WTC11 (cell line): ENCODE data around the gene SLIT3. TPM values are rescaled to one million over a fixed set of nuclear protein-coding genes. Genes with fewer than 3 reads are reported as not detected.

ENCODE experiments used
- ATAC-seq: fragments of 200-7000 bp; cut with Tn5 transposase; 2 replicates; pipeline ENCODE4 v1.10.0; 2021; ENCODE audit warnings: mild to moderate bottlenecking, moderate library complexity
- CTCF ChIA-PET: fragments of 300-600 bp; sonication (Branson Sonifier 250); formaldehyde crosslinking; loops from one replicate; lab custom pipeline; 2021; ENCODE audit warnings: antibody characterized with exemption; lab: Charles Lee
- POLR2A ChIA-PET: fragments of 350-600 bp; sonication (Branson Sonifier 250); formaldehyde crosslinking; loops from one replicate; lab custom pipeline; 2021; ENCODE audit warnings: antibody characterized with exemption; lab: Charles Lee
- DNase-seq: peaks from one replicate; pipeline ENCODE4 v3.0.0; 2021; ENCODE audit warnings: low spot score
- H3K27ac Mint-ChIP-seq: 2 replicates; pipeline ENCODE4 v1.8.0; 2021; ENCODE audit warnings: mixed read lengths
- H3K27me3 Mint-ChIP-seq: 2 replicates; pipeline ENCODE4 v1.8.0; 2021; ENCODE audit warnings: low read depth, mild to moderate bottlenecking, moderate library complexity, mixed read lengths
- H3K36me3 Mint-ChIP-seq: 2 replicates; pipeline ENCODE4 v1.8.0; 2021; ENCODE audit warnings: mixed read lengths
- H3K4me1 Mint-ChIP-seq: 2 replicates; pipeline ENCODE4 v1.8.0; 2022; ENCODE audit warnings: mixed read lengths
- H3K4me3 Mint-ChIP-seq: 2 replicates; pipeline ENCODE4 v1.8.0; 2021; ENCODE audit warnings: mild to moderate bottlenecking, moderate library complexity, mixed read lengths
- H3K9me3 Mint-ChIP-seq: 2 replicates; pipeline ENCODE4 v1.8.0; 2021; ENCODE audit warnings: mixed read lengths
- ATF1 ChIP-seq: sonication (generic); formaldehyde crosslinking; IDR thresholded peaks from 2 replicates; pipeline ENCODE4 v1.8.1; 2023; ENCODE audit warnings: mild to moderate bottlenecking, moderate library complexity, missing genetic modification reagents
- CREM ChIP-seq: sonication (generic); formaldehyde crosslinking; IDR thresholded peaks from 2 replicates; pipeline ENCODE4 v1.8.1; 2022; ENCODE audit warnings: mild to moderate bottlenecking, missing genetic modification reagents, moderate library complexity
- ESRRA ChIP-seq: sonication (generic); formaldehyde crosslinking; IDR thresholded peaks from 2 replicates; pipeline ENCODE4 v1.8.1; 2022; ENCODE audit warnings: mild to moderate bottlenecking, missing genetic modification reagents, borderline replicate concordance
- HMGA2 ChIP-seq: fragments of 250-450 bp; sonication (Bioruptor Pico); IDR thresholded peaks from 2 replicates; pipeline ENCODE4 v1.4.0; 2021; ENCODE audit warnings: mild to moderate bottlenecking, moderate library complexity
- NFATC4 ChIP-seq: fragments of 250-450 bp; sonication (Bioruptor Pico); IDR thresholded peaks from 2 replicates; pipeline ENCODE4 v1.9.0; 2021; ENCODE audit warnings: mild to moderate bottlenecking
- NFYB ChIP-seq: sonication (generic); formaldehyde crosslinking; conservative IDR thresholded peaks from 2 replicates; pipeline ENCODE4 v1.8.0; 2022; ENCODE audit warnings: low read depth, missing genetic modification reagents
- NR1H2 ChIP-seq: sonication (generic); formaldehyde crosslinking; IDR thresholded peaks from 2 replicates; pipeline ENCODE4 v1.9.0; 2021; ENCODE audit warnings: mild to moderate bottlenecking, moderate library complexity, missing genetic modification reagents
- NR3C1 ChIP-seq: sonication (generic); formaldehyde crosslinking; conservative IDR thresholded peaks from 2 replicates; pipeline ENCODE4 v1.8.1; 2023; ENCODE audit warnings: low read depth, mild to moderate bottlenecking, missing genetic modification reagents
- ZBTB21 ChIP-seq: sonication (generic); formaldehyde crosslinking; IDR thresholded peaks from 2 replicates; pipeline ENCODE4 v1.8.1; 2023; ENCODE audit warnings: mild to moderate bottlenecking, missing genetic modification reagents, borderline replicate concordance
- ZNF423 ChIP-seq: fragments of 250-450 bp; sonication (Bioruptor Pico); IDR thresholded peaks from 2 replicates; pipeline ENCODE4 v2.1.2; 2022; ENCODE audit warnings: mild to moderate bottlenecking, moderate library complexity
- total RNA-seq: library from RNA; stranded (reverse); gene quantifications from 3 replicates; pipeline ENCODE4 v1.2.3, GENCODE V29; 2021
- TF ChIP-seq, protein P1 (sequence below): fragments of 250-450 bp; sonication (Bioruptor Pico); conservative IDR thresholded peaks from 2 replicates; pipeline ENCODE4 v1.9.0; 2021; ENCODE audit warnings: mild to moderate bottlenecking
- TF ChIP-seq, protein P2 (sequence below): sonication (generic); formaldehyde crosslinking; IDR thresholded peaks from 2 replicates; pipeline ENCODE4 v1.8.1; 2023; ENCODE audit warnings: mild to moderate bottlenecking, missing genetic modification reagents, moderate library complexity
- TF ChIP-seq, protein P3 (sequence below): sonication (generic); formaldehyde crosslinking; conservative IDR thresholded peaks from 2 replicates; pipeline ENCODE4 v1.8.1; 2023; ENCODE audit warnings: mild to moderate bottlenecking, low read depth, missing genetic modification reagents, moderate library complexity
- TF ChIP-seq, protein P4 (sequence below): sonication (generic); formaldehyde crosslinking; IDR thresholded peaks from 2 replicates; pipeline ENCODE4 v1.8.1; 2023; ENCODE audit warnings: mild to moderate bottlenecking, moderate library complexity, missing genetic modification reagents
- TF ChIP-seq, protein P5 (sequence below): sonication (generic); formaldehyde crosslinking; IDR thresholded peaks from 2 replicates; pipeline ENCODE4 v1.8.1; 2023; ENCODE audit warnings: mild to moderate bottlenecking, missing genetic modification reagents, moderate library complexity

The SLIT3 gene
- total RNA-seq, 1 experiment from 2014 or later = 1.9 TPM

DNA sequence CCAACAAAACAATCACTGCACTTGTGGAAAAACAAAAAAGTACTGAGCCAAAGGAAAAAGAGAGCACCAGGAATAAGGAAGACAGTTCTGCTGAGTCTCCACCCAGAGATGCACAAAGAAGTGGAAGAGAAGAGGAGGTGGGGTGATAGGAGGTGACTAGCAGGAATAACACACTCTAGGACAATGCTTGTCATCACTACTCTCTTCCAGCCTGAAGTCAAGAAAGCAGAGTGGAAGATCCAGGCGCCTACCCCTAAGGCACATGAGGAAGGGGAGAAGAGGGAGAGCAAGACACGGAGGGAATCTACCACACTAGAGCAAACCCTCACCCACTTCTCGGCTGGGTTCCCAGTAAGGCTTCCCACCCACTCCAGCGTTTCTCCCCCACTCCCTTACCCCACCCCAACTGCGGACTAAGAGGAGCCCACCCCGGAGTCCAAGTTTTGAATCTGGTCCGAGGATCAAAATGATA lies 1.7 kb downstream of the SLIT3 start:
- DNase-seq = no peak
- no peaks in the 10 kb centered on the region for H3K36me3 Mint-ChIP-seq
- ATAC-seq = no peak
- ChIA-PET POLR2A (no interaction called here), CTCF (interaction anchor here (0.9 to 4.1 kb wide), 3 partner anchors 10 to 311 kb away, joined by 3 to 28 read pairs (median 6); no protein-coding TSS in a partner anchor)
- no peak overlapping the region for H3K27ac Mint-ChIP-seq
- peaks cover 21% of the 10 kb centered on the region for H3K4me1 Mint-ChIP-seq
- H3K9me3 Mint-ChIP-seq = no peaks in the 10 kb centered on the region
- TF ChIP-seq ZNF423 (CRISPR knock-in tag) (no peak), NFATC4 (no peak), NR3C1 (CRISPR knock-in tag) (no peak), ATF1 (no peak), NFYB (CRISPR knock-in tag) (no peak), ZBTB21 (CRISPR knock-in tag) (no peak), HMGA2 (CRISPR knock-in tag) (no peak), NR1H2 (CRISPR knock-in tag) (no peak)
- TF ChIP-seq, protein P1, sequence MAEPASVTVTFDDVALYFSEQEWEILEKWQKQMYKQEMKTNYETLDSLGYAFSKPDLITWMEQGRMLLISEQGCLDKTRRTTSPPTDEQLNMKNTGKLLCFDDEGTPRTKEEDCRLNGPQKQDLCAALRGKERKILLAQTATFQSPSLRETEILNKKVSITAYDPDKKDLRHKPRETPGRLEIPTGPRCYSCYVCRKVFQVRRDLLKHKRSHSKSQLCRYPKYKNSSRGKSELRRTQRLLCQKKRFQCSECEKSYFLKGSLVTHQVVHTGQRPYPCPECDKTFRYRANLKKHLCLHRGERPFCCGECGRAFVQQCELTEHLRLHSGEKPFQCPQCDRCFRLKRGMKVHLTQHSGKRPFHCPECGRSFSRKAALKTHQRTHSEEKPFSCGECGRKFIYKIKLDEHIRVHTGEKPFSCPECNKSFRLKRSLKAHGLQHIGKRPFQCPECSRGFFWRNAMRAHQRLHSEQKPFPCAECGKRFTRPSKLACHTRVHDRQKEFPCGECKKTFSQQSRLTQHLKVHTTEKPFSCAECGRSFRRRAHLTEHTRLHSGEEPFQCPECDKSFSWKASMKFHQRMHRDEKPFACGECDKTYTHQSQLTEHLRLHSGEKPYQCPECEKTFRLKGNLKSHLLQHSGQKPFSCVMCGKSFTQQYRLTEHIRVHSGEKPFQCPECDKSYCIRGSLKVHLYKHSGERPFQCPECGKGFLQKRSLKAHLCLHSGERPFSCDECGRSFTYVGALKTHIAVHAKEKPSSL (CRISPR knock-in tag) = no peak
- TF ChIP-seq, protein P2, sequence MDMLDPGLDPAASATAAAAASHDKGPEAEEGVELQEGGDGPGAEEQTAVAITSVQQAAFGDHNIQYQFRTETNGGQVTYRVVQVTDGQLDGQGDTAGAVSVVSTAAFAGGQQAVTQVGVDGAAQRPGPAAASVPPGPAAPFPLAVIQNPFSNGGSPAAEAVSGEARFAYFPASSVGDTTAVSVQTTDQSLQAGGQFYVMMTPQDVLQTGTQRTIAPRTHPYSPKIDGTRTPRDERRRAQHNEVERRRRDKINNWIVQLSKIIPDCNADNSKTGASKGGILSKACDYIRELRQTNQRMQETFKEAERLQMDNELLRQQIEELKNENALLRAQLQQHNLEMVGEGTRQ (CRISPR knock-in tag) = no peak
- TF ChIP-seq, protein P3, sequence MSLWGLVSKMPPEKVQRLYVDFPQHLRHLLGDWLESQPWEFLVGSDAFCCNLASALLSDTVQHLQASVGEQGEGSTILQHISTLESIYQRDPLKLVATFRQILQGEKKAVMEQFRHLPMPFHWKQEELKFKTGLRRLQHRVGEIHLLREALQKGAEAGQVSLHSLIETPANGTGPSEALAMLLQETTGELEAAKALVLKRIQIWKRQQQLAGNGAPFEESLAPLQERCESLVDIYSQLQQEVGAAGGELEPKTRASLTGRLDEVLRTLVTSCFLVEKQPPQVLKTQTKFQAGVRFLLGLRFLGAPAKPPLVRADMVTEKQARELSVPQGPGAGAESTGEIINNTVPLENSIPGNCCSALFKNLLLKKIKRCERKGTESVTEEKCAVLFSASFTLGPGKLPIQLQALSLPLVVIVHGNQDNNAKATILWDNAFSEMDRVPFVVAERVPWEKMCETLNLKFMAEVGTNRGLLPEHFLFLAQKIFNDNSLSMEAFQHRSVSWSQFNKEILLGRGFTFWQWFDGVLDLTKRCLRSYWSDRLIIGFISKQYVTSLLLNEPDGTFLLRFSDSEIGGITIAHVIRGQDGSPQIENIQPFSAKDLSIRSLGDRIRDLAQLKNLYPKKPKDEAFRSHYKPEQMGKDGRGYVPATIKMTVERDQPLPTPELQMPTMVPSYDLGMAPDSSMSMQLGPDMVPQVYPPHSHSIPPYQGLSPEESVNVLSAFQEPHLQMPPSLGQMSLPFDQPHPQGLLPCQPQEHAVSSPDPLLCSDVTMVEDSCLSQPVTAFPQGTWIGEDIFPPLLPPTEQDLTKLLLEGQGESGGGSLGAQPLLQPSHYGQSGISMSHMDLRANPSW (CRISPR knock-in tag) = no peak
- H3K4me3 Mint-ChIP-seq = no peak overlapping the region
- H3K27me3 Mint-ChIP-seq = peaks cover 47% of the 10 kb centered on the region

DNA sequence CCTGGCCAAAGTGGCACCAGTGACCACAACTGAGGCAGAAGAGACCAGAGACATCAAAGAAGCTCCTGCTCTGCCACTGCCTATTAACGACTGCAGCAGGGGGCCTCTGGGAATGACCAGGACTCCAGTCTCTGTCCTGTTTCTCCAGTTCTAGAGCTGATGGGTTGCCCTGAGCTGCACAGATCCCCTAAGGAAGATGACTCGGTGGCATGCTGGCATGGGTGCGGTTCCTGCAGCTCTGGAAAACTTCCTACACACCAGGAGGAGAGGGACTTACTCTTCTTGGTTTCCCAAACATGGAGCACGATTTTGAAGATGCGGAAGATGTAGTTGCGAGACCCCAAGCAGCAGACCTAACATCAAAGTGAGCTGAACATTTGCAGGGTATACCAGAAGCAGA lies 2.7 kb downstream of the SLIT3 start:
- Mint-ChIP-seq H3K27ac (no peak overlapping the region), H3K27me3 (peaks cover 46% of the 10 kb centered on the region), H3K36me3 (no peaks in the 10 kb centered on the region), H3K9me3 (no peaks in the 10 kb centered on the region), H3K4me1 (peaks cover 21% of the 10 kb centered on the region), H3K4me3 (no peak overlapping the region)
- CTCF ChIA-PET = interaction anchor here (0.9 kb wide), 1 partner anchor 9 kb away, joined by 3 read pairs; no protein-coding TSS in a partner anchor
- POLR2A ChIA-PET = no interaction called here
- DNase-seq (no peak), ATAC-seq (no peak)
- TF ChIP-seq, protein P4, sequence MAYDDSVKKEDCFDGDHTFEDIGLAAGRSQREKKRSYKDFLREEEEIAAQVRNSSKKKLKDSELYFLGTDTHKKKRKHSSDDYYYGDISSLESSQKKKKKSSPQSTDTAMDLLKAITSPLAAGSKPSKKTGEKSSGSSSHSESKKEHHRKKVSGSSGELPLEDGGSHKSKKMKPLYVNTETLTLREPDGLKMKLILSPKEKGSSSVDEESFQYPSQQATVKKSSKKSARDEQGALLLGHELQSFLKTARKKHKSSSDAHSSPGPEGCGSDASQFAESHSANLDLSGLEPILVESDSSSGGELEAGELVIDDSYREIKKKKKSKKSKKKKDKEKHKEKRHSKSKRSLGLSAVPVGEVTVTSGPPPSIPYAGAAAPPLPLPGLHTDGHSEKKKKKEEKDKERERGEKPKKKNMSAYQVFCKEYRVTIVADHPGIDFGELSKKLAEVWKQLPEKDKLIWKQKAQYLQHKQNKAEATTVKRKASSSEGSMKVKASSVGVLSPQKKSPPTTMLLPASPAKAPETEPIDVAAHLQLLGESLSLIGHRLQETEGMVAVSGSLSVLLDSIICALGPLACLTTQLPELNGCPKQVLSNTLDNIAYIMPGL (CRISPR knock-in tag) = no peak
- TF ChIP-seq, all 79 proteins: peak for 0

DNA sequence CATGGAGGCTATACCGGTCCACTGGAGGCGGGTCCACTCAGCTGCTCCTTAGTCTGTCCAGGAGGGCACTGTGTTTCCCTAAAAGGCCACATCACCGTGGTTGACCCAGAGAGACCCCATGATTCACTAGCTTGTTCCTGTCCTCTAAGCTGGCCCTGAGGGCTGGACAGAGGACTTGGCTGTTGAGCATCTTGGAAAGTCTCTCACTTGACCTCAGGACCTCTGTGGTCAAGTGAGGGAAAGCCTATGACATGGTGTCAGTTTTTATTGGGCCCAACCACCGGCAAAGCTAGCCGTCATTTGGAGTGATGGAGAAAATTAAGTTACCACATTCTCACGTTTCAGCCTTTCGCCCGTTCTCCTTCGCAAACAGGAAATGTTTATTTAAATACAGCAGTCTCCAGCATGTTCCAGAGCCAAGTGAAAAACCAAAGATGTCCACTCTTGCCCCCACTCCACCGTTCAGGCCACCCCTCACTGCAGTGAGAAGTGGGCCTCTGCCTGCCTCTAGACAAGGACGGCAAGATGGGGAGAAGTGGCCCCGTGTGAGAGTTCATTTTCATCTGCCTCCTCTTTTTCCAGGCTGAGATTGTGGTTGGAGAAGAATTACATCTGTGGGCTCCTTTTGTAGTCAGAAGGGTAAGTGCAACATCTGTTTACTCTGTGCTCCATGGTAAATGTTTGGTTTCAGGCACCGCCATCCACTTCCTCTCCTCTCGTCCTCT lies 4.4 kb downstream of the SLIT3 start:
- Mint-ChIP-seq H3K9me3 (no peaks in the 10 kb centered on the region), H3K36me3 (no peaks in the 10 kb centered on the region), H3K27ac (no peak overlapping the region), H3K27me3 (peaks cover 33% of the 10 kb centered on the region), H3K4me1 (peaks cover 10% of the 10 kb centered on the region), H3K4me3 (no peak overlapping the region)
- DNase-seq (no peak), ATAC-seq (no peak)
- CTCF ChIA-PET = no interaction called here
- no peak for TF ChIP-seq HMGA2 (CRISPR knock-in tag)
- no peak for TF ChIP-seq ESRRA (CRISPR knock-in tag)
- no peak for TF ChIP-seq CREM (CRISPR knock-in tag)
- TF ChIP-seq, protein P5, sequence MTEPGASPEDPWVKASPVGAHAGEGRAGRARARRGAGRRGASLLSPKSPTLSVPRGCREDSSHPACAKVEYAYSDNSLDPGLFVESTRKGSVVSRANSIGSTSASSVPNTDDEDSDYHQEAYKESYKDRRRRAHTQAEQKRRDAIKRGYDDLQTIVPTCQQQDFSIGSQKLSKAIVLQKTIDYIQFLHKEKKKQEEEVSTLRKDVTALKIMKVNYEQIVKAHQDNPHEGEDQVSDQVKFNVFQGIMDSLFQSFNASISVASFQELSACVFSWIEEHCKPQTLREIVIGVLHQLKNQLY (CRISPR knock-in tag) = no peak
- POLR2A ChIA-PET = no interaction called here
